ENCODE data around the gene PPM1H. TPM values are rescaled to one million over a fixed set of nuclear protein-coding genes. Genes with fewer than 3 reads are reported as not detected.

PPM1H gene
- total and polyA plus RNA-seq, 4 donors, result 22.0 to 35.8 (median 26.0) TPM

DNA sequence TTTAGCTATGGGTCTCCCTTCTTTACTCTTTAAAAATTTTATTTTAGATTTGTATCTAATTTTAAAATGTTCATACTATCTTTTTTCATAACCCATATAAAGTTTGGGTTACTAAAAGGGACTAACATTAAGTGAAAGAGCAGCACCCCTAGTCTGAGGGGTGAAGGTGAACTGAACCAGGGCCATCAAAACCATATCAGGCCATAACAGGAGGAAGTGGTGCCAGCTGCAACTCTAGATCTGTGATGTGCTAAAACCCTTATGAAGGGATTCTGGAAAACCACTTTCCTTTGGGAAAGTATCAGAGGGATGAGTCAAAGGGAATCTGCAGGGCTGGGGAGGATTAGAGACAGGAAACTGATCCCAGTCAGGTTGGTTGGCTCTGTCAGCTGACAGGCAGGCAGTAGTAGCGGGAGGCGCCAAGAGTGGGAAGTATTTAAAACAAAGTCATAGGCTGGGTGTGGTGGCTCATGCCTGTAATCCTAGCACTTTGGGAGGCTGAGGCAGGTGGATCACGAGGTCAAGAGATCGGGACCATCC lies 162.5 kb downstream of the PPM1H start:
- DNase-seq (ENCODE audit: low read depth in 4 of 6, low spot score in 6 of 6), result no peak
- WGBS (ENCODE audit: insufficient coverage), result 100% methylated on average over 1 of the region's 4 CpGs
- H3K27ac ChIP-seq (ENCODE audit: low read depth, low read length), result no peak overlapping the region

DNA sequence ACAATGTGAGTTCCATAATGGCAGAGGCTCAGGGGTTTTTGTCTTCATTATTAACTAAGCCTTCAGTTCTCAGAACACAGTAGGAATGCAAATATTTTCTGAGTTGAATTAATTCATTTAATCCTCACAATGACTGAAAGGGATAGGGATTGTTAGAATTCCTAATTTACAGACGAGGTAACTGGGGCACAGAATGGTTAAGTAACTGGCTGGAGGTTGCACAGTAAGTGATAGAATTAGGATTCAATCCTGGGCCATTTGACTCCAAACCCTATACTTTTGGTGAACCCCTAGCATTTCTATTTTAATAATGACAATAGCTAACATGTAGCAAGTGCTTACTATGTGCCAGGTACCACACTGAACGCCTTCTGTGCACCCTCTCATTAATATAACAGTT lies 163.1 kb downstream of the PPM1H start:
- no CpG with 5 or more reads among the region's 2 CpGs for WGBS (ENCODE audit: insufficient coverage)
- DNase-seq (ENCODE audit: low read depth in 4 of 6, low spot score in 6 of 6), result no peak
- Histone ChIP-seq H3K27me3 (ENCODE audit: control insufficient read depth, insufficient read depth, low read length) (peaks cover 4% of the 10 kb centered on the region), H3K36me3 (ENCODE audit: control insufficient read depth, insufficient read depth, low read length) (no peaks in the 10 kb centered on the region), H3K27ac (ENCODE audit: low read depth, low read length) (no peak overlapping the region), H3K4me3 (ENCODE audit: low read depth, low read length) (no peak overlapping the region), H3K4me1 (ENCODE audit: control insufficient read depth, insufficient read depth, low read length) (peaks cover 4% of the 10 kb centered on the region), H3K9me3 (ENCODE audit: control insufficient read depth, insufficient read depth, low read length) (no peaks in the 10 kb centered on the region)

More for the DNA sequence above, 162.5 kb downstream of the PPM1H start:
- Histone ChIP-seq H3K4me1 (ENCODE audit: control insufficient read depth, insufficient read depth, low read length) (peaks cover 4% of the 10 kb centered on the region), H3K4me3 (ENCODE audit: low read depth, low read length) (no peak overlapping the region), H3K9me3 (ENCODE audit: control insufficient read depth, insufficient read depth, low read length) (no peaks in the 10 kb centered on the region), H3K27me3 (ENCODE audit: control insufficient read depth, insufficient read depth, low read length) (peaks cover 4% of the 10 kb centered on the region), H3K36me3 (ENCODE audit: control insufficient read depth, insufficient read depth, low read length) (no peaks in the 10 kb centered on the region)

DNA sequence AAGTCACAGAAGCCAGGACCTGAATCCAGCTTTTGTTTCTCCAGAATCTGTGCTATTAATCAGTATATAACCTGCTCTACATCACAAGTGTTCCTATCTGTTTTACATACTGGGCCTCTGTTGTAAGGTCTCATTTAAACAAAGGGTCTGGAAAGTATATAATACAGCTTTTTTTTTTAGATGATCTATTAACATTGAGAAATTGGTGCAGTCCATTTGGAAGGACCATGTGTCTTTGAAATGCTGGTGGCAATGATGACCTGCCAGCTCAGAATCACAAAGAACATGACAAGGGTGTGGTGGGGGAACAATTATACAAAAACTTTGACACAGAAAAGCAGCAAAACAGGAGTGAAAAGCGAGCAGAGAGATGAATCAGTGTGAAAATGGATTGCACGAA lies 164.6 kb downstream of the PPM1H start:
- Histone ChIP-seq H3K4me1 (ENCODE audit: control insufficient read depth, insufficient read depth, low read length) (peaks cover 4% of the 10 kb centered on the region), H3K27ac (ENCODE audit: low read depth, low read length) (no peak overlapping the region), H3K36me3 (ENCODE audit: control insufficient read depth, insufficient read depth, low read length) (no peaks in the 10 kb centered on the region), H3K4me3 (ENCODE audit: low read depth, low read length) (no peak overlapping the region), H3K9me3 (ENCODE audit: control insufficient read depth, insufficient read depth, low read length) (no peaks in the 10 kb centered on the region), H3K27me3 (ENCODE audit: control insufficient read depth, insufficient read depth, low read length) (peaks cover 4% of the 10 kb centered on the region)
- no peak for DNase-seq (ENCODE audit: low read depth in 4 of 6, low spot score in 6 of 6)
- 49% methylated on average over 2 of the region's 2 CpGs for WGBS (ENCODE audit: insufficient coverage)

- Histone ChIP-seq H3K9me3 (ENCODE audit: control insufficient read depth, insufficient read depth, low read length) (no peaks in the 10 kb centered on the region), H3K27me3 (ENCODE audit: control insufficient read depth, insufficient read depth, low read length) (peaks cover 9% of the 10 kb centered on the region), H3K4me3 (ENCODE audit: low read depth, low read length) (no peak overlapping the region), H3K4me1 (ENCODE audit: control insufficient read depth, insufficient read depth, low read length) (peaks cover 4% of the 10 kb centered on the region), H3K27ac (ENCODE audit: low read depth, low read length) (no peak overlapping the region), H3K36me3 (ENCODE audit: control insufficient read depth, insufficient read depth, low read length) (no peaks in the 10 kb centered on the region)
- no peak for DNase-seq (ENCODE audit: low read depth in 4 of 6, low spot score in 6 of 6)
- WGBS (ENCODE audit: insufficient coverage), result 100% methylated on average over 2 of the region's 3 CpGs
Observed at GRCh38 chr12:62769076-62769619, 165.8 kb downstream of the PPM1H start.

DNA sequence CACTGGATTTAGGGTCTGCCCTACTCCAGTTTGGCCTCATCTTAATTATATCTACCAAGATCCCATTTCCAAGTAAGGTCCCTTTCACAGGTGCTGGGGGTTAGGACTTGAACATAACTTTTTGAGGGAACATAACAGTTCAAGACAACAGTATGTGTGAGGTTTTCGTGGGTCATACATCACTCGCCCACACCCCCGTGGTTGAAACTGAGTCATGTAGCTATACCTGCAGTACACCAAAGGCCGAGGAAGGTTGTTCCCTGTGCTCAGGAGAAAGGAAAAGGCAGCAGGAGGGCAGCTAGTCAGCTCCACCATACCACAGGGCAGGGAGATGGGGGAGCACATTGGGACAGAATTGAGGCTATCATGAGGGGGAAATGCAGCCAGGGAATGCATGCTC lies 167.0 kb downstream of the PPM1H start:
- Histone ChIP-seq H3K27me3 (ENCODE audit: control insufficient read depth, insufficient read depth, low read length) (peaks cover 7% of the 10 kb centered on the region), H3K27ac (ENCODE audit: low read depth, low read length) (no peak overlapping the region), H3K36me3 (ENCODE audit: control insufficient read depth, insufficient read depth, low read length) (no peaks in the 10 kb centered on the region), H3K9me3 (ENCODE audit: control insufficient read depth, insufficient read depth, low read length) (no peaks in the 10 kb centered on the region), H3K4me3 (ENCODE audit: low read depth, low read length) (no peak overlapping the region), H3K4me1 (ENCODE audit: control insufficient read depth, insufficient read depth, low read length) (peaks cover 4% of the 10 kb centered on the region)
- 100% methylated on average over 3 of the region's 4 CpGs for WGBS (ENCODE audit: insufficient coverage)
- DNase-seq (ENCODE audit: low read depth in 4 of 6, low spot score in 6 of 6), result no peak

- peaks cover 4% of the 10 kb centered on the region for H3K4me1 ChIP-seq (ENCODE audit: control insufficient read depth, insufficient read depth, low read length)
- H3K36me3 ChIP-seq (ENCODE audit: control insufficient read depth, insufficient read depth, low read length), result no peaks in the 10 kb centered on the region
- H3K4me3 ChIP-seq (ENCODE audit: low read depth, low read length), result no peak overlapping the region
- DNase-seq (ENCODE audit: low read depth in 4 of 6, low spot score in 6 of 6), result no peak
- 95% methylated on average over 4 of the region's 5 CpGs for WGBS (ENCODE audit: insufficient coverage)
- no peak overlapping the region for H3K27ac ChIP-seq (ENCODE audit: low read depth, low read length)
- H3K27me3 ChIP-seq (ENCODE audit: control insufficient read depth, insufficient read depth, low read length), result peaks cover 7% of the 10 kb centered on the region
- no peaks in the 10 kb centered on the region for H3K9me3 ChIP-seq (ENCODE audit: control insufficient read depth, insufficient read depth, low read length)
Observed at GRCh38 chr12:62767496-62767895, 167.5 kb downstream of the PPM1H start.

- Histone ChIP-seq H3K27ac (ENCODE audit: low read depth, low read length) (no peak overlapping the region), H3K9me3 (ENCODE audit: control insufficient read depth, insufficient read depth, low read length) (no peaks in the 10 kb centered on the region), H3K27me3 (ENCODE audit: control insufficient read depth, insufficient read depth, low read length) (peaks cover 13% of the 10 kb centered on the region), H3K4me1 (ENCODE audit: control insufficient read depth, insufficient read depth, low read length) (peaks cover 4% of the 10 kb centered on the region), H3K36me3 (ENCODE audit: control insufficient read depth, insufficient read depth, low read length) (no peaks in the 10 kb centered on the region), H3K4me3 (ENCODE audit: low read depth, low read length) (no peak overlapping the region)
- no CpG with 5 or more reads among the region's 1 CpG for WGBS (ENCODE audit: insufficient coverage)
- DNase-seq (ENCODE audit: low read depth in 4 of 6, low spot score in 6 of 6), result peak in 3 of 6 donors; percentile 39 to 65 (median 58)
Observed at GRCh38 chr12:62766496-62766895, 168.5 kb downstream of the PPM1H start.

GRCh38 chr12:62763861-62764645 lies 170.9 kb downstream of the PPM1H start:
- Histone ChIP-seq H3K36me3 (ENCODE audit: control insufficient read depth, insufficient read depth, low read length) (no peaks in the 10 kb centered on the region), H3K9me3 (ENCODE audit: control insufficient read depth, insufficient read depth, low read length) (no peaks in the 10 kb centered on the region), H3K4me1 (ENCODE audit: control insufficient read depth, insufficient read depth, low read length) (no peaks in the 10 kb centered on the region), H3K4me3 (ENCODE audit: low read depth, low read length) (no peak overlapping the region), H3K27me3 (ENCODE audit: control insufficient read depth, insufficient read depth, low read length) (peaks cover 13% of the 10 kb centered on the region), H3K27ac (ENCODE audit: low read depth, low read length) (no peak overlapping the region)
- 75% methylated on average over 7 of the region's 9 CpGs for WGBS (ENCODE audit: insufficient coverage)
- no peak for DNase-seq (ENCODE audit: low read depth in 4 of 6, low spot score in 6 of 6)

- Histone ChIP-seq H3K27ac (ENCODE audit: low read depth, low read length) (no peak overlapping the region), H3K9me3 (ENCODE audit: control insufficient read depth, insufficient read depth, low read length) (no peaks in the 10 kb centered on the region), H3K36me3 (ENCODE audit: control insufficient read depth, insufficient read depth, low read length) (no peaks in the 10 kb centered on the region), H3K4me3 (ENCODE audit: low read depth, low read length) (no peak overlapping the region), H3K4me1 (ENCODE audit: control insufficient read depth, insufficient read depth, low read length) (no peaks in the 10 kb centered on the region), H3K27me3 (ENCODE audit: control insufficient read depth, insufficient read depth, low read length) (peaks cover 13% of the 10 kb centered on the region)
- 100% methylated on average over 1 of the region's 3 CpGs for WGBS (ENCODE audit: insufficient coverage)
- DNase-seq (ENCODE audit: low read depth in 4 of 6, low spot score in 6 of 6), result no peak
Observed at GRCh38 chr12:62763312-62763711, 171.6 kb downstream of the PPM1H start.

DNA sequence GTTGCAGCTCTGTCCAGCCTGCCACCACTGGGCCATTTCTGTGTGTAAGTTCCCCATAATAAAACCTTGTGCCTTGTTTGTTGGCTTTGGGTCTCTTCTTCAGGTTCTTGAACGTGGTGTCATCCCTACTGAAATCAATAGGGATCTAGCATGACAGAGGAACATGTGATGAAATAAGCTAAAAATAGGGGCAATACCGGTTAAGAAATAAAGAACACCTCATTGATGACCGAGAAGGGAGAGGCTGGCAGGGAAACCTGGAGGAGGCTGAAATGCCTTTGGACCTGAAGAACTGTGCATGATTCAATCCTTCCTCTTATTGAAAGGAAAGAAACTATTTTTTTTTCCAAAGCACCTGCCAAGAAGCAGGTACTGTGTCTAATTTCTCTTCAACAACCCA lies 172.3 kb downstream of the PPM1H start:
- 100% methylated on average over 1 of the region's 3 CpGs for WGBS (ENCODE audit: insufficient coverage)
- DNase-seq (ENCODE audit: low read depth in 4 of 6, low spot score in 6 of 6), result no peak
- H3K36me3 ChIP-seq (ENCODE audit: control insufficient read depth, insufficient read depth, low read length), result no peaks in the 10 kb centered on the region
- H3K27me3 ChIP-seq (ENCODE audit: control insufficient read depth, insufficient read depth, low read length), result peaks cover 11% of the 10 kb centered on the region
- no peaks in the 10 kb centered on the region for H3K4me1 ChIP-seq (ENCODE audit: control insufficient read depth, insufficient read depth, low read length)
- no peaks in the 10 kb centered on the region for H3K9me3 ChIP-seq (ENCODE audit: control insufficient read depth, insufficient read depth, low read length)
- no peak overlapping the region for H3K4me3 ChIP-seq (ENCODE audit: low read depth, low read length)
- H3K27ac ChIP-seq (ENCODE audit: low read depth, low read length), result no peak overlapping the region
